Cardiac atrium fibroblast (primary cell): ENCODE data around the gene PECR. TPM values are rescaled to one million over a fixed set of nuclear protein-coding genes. Genes with fewer than 3 reads are reported as not detected.

Experiments used
- total RNA-seq: library from RNA; depleted of rRNA; stranded (reverse); fragments of >200 nt; gene quantifications from 2 replicates; pipeline ENCODE4 v1.2.3, GENCODE V29; 2015

The PECR gene
- total RNA-seq: 3.6 and 6.8 TPM in 2 replicates

GRCh38 chr2:216081487-216082116 lies at the start of gene PECR, which contains the start of gene TMEM169:
TSS of gene PECR (minus strand) at chr2:216081809. CDS start at chr2:216081741, 68 bp downstream.
TSS of gene TMEM169 (plus strand) at chr2:216081919. CDS start at chr2:216095964, 14,045 bp downstream.

DNA sequence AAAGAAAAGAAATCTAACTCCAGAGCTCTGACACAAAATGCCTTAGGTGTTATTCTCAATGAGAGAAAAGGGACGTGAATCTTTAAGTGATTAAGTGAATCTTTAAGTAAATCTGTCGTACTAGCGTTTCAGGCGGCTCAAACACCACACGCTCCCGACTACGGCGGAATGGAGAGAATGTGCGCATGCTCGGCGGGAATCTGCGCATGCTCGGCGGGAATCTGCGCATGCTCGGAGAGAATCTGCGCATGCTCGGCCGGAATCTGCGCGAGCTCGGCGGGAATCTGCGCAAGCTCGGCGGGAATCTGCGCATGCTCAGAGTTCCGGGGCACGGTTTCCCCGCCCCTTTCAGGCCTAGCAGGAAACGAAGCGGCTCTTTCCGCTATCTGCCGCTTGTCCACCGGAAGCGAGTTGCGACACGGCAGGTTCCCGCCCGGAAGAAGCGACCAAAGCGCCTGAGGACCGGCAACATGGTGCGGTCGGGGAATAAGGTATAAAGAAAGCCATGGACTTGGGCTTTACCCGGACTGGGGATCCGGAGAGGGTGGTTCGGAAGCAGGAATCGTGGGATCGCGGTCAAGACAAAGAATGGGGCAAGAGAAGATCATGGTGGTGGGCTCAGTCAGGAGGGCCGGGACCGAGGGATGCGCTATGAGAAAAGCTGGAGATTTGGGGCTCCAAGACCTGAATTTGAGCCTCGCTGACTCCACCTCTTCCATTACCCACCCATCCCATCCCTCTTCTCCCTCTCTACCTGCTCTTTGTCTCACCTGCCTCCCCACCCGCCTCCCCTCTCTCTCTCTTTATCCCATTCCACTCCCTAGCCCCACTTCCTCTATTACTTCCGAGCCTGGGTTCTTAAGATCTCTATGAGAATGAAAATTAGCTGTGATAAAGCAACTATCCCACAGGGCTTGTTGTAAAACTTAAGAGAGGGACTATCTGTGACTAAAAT lies 27.6 kb upstream of the PECR start, which contains the start of gene XRCC5:
Gene XRCC5 (plus strand): TSS at position 382 of the 955 bp plus-strand sequence. CDS start 89 bp downstream, at position 471.

DNA sequence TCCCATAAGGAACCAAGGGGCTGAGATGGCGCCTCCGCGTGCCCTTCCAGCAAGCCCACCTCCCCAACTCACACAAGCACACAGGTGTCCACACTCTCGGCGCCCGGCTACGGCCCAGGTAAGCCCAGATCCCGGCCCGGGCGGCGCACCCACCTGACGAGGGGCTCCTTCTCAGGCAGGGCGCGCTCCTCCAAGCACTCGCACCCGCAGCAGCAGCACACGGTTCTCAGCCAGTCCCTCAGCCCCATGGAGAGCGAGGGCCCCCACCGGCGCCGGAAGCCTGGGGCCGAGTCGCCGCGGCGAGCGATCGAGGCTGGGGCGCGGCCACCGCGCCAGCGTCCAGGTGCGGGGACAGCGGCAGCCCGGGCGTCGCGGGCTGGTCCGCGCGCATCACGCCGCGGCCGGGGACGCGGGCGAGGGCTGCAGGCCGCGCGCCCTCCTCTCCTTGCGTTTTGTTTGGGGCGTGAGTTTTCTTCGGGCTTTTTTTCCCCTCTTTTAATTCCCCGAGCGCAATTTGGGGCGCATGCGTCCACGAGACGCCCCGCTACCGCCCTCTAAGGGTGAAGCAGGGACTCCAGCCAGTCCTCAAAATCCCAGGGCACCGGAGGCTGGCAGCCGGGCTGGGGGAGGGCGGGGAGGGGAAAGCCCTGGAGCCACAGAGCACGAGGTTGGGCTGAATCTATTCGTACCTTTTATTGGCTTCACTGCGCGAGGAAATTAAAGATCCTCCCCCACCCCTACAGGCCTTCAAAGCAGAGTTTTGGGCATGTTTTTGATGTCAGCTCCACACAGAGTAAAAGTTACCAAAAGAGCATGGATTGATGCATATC lies 68.3 kb downstream of the PECR start, which contains the start of gene MREG:
Gene MREG (minus strand): TSS at position 472 of the 830 bp plus-strand sequence. CDS start 224 bp downstream, at position 248.

Other genes with a start within 250 kb of the PECR start
- 0.97 and 1.1 TPM in 2 replicates for gene MREG, start 68.3 kb downstream of the PECR start, total RNA-seq
- 0.65 TPM in 1 of 2 replicates, not detected in the other for gene TMEM169, start 110 bp upstream of the PECR start, total RNA-seq
- gene XRCC5, start 27.5 kb upstream of the PECR start, total RNA-seq: 132 and 147 TPM in 2 replicates